H9 (cell line): Measurements from ENCODE around the gene SCD5. TPM values are rescaled to one million over a fixed set of nuclear protein-coding genes. Genes with fewer than 3 reads are reported as not detected.

Experiments
- DNase-seq: peaks from one replicate; pipeline ENCODE4 v3.0.0-alpha.2; 2017
- H2AFZ ChIP-seq: one replicate; pipeline ENCODE4 v1.6.1; 2013; ENCODE audit warnings: mild to moderate bottlenecking, low read length, control low read depth, moderate library complexity
- H2AK5ac ChIP-seq: 2 replicates; pipeline ENCODE4 v1.6.1; 2013; ENCODE audit warnings: low read length, control low read depth, mixed read lengths; ENCODE audit not compliant: insufficient read length
- H2BK120ac ChIP-seq: one replicate; pipeline ENCODE4 v1.6.1; 2013; ENCODE audit warnings: low read depth, mild to moderate bottlenecking, low read length, control low read depth, inconsistent platforms; ENCODE audit not compliant: poor library complexity, severe bottlenecking
- H2BK12ac ChIP-seq: 2 replicates; pipeline ENCODE4 v1.6.1; 2013; ENCODE audit warnings: low read length, control low read depth, mixed read lengths, low read depth; ENCODE audit not compliant: insufficient read length
- H2BK15ac ChIP-seq: 2 replicates; pipeline ENCODE4 v1.6.1; 2013; ENCODE audit warnings: low read depth, low read length, control low read depth
- H2BK20ac ChIP-seq: one replicate; pipeline ENCODE4 v1.6.1; 2013; ENCODE audit warnings: low read depth, mild to moderate bottlenecking, low read length, control low read depth, inconsistent platforms; ENCODE audit not compliant: poor library complexity, severe bottlenecking
- H2BK5ac ChIP-seq: 2 replicates; pipeline ENCODE4 v1.6.1; 2013; ENCODE audit warnings: low read length, control low read depth, mixed read lengths; ENCODE audit not compliant: insufficient read length
- H3K14ac ChIP-seq: 2 replicates; pipeline ENCODE4 v1.6.1; 2013; ENCODE audit warnings: low read length, control low read depth; ENCODE audit not compliant: insufficient read depth
- H3K18ac ChIP-seq: 2 replicates; pipeline ENCODE4 v1.6.1; 2013; ENCODE audit warnings: low read depth, mild to moderate bottlenecking, mixed read lengths, low read length, control low read depth; ENCODE audit not compliant: insufficient read length
- H3K23ac ChIP-seq: 2 replicates; pipeline ENCODE4 v1.6.1; 2013; ENCODE audit warnings: low read length, control low read depth, mixed read lengths, low read depth; ENCODE audit not compliant: insufficient read length
- H3K23me2 ChIP-seq: 2 replicates; pipeline ENCODE4 v1.6.1; 2013; ENCODE audit warnings: low read depth, mild to moderate bottlenecking, mixed read lengths, low read length, control low read depth; ENCODE audit not compliant: insufficient read length, poor library complexity, severe bottlenecking
- H3K27ac ChIP-seq: 2 replicates; pipeline ENCODE4 v1.5.1; 2013; ENCODE audit warnings: low read length, control low read depth, mixed read lengths, low read depth; ENCODE audit not compliant: insufficient read length
- H3K27me3 ChIP-seq: 2 replicates; pipeline ENCODE4 v1.6.1; 2013; ENCODE audit warnings: low read length, control low read depth, inconsistent platforms; ENCODE audit not compliant: insufficient read depth
- H3K4ac ChIP-seq: 2 replicates; pipeline ENCODE4 v1.6.1; 2013; ENCODE audit warnings: low read depth, mild to moderate bottlenecking, control low read depth, inconsistent platforms, low read length, moderate library complexity
- H3K4me1 ChIP-seq: 2 replicates; pipeline ENCODE4 v1.6.1; 2013; ENCODE audit warnings: low read length, control low read depth, inconsistent platforms; ENCODE audit not compliant: insufficient read depth
- H3K4me2 ChIP-seq: 2 replicates; pipeline ENCODE4 v1.6.1; 2013; ENCODE audit warnings: low read length, control low read depth, mixed read lengths; ENCODE audit not compliant: insufficient read length, insufficient read depth
- H3K56ac ChIP-seq: 2 replicates; pipeline ENCODE4 v1.6.1; 2013; ENCODE audit warnings: low read depth, mild to moderate bottlenecking, mixed read lengths, low read length, control low read depth; ENCODE audit not compliant: insufficient read length
- H3K79me1 ChIP-seq: 2 replicates; pipeline ENCODE4 v1.6.1; 2013; ENCODE audit warnings: low read depth, mild to moderate bottlenecking, moderate library complexity, low read length, control low read depth, inconsistent platforms; ENCODE audit not compliant: insufficient read depth, poor library complexity, severe bottlenecking
- H3K79me2 ChIP-seq: 2 replicates; pipeline ENCODE4 v1.6.1; 2013; ENCODE audit warnings: low read length, control low read depth, inconsistent platforms; ENCODE audit not compliant: insufficient read depth
- H3K9ac ChIP-seq: 2 replicates; pipeline ENCODE4 v1.6.1; 2013; ENCODE audit warnings: low read length, control low read depth, mixed read lengths; ENCODE audit not compliant: insufficient read length; ENCODE audit errors: extremely low read depth
- H3K9me3 ChIP-seq: one replicate; pipeline ENCODE4 v1.6.1; 2013; ENCODE audit warnings: low read depth, low read length, inconsistent platforms; ENCODE audit not compliant: control insufficient read depth
- H3T11ph ChIP-seq: one replicate; pipeline ENCODE4 v1.6.1; 2013; ENCODE audit warnings: mild to moderate bottlenecking, low read length, control low read depth, inconsistent platforms
- H4K20me1 ChIP-seq: one replicate; pipeline ENCODE4 v1.6.1; 2013; ENCODE audit not compliant: control insufficient read depth, insufficient read length, insufficient read depth
- H4K5ac ChIP-seq: 2 replicates; pipeline ENCODE4 v1.6.1; 2013; ENCODE audit warnings: low read depth, mild to moderate bottlenecking, mixed read lengths, low read length, control low read depth; ENCODE audit not compliant: insufficient read length
- H4K8ac ChIP-seq: replicated peaks from 2 replicates; pipeline ENCODE4 v1.6.1; 2013; ENCODE audit warnings: low read length, control low read depth, mixed read lengths, low read depth; ENCODE audit not compliant: insufficient read length
- H4K91ac ChIP-seq: 2 replicates; pipeline ENCODE4 v1.6.1; 2013; ENCODE audit warnings: low read depth, mild to moderate bottlenecking, moderate library complexity, mixed read lengths, low read length, control low read depth; ENCODE audit not compliant: insufficient read length
- H3K27ac Mint-ChIP-seq, 3 experiments: 2 replicates in 2 of 3; 3 replicates in 1 of 3; pipeline ENCODE4 v1.8.0; 2020 to 2021; ENCODE audit warnings: mixed read lengths in 3 of 3, mild to moderate bottlenecking in 1 of 3, moderate library complexity in 1 of 3
- H3K27me3 Mint-ChIP-seq: 2 replicates; pipeline ENCODE4 v1.8.0; 2021; ENCODE audit warnings: low read depth, mild to moderate bottlenecking, moderate library complexity, mixed read lengths
- H3K36me3 Mint-ChIP-seq, 3 experiments: 2 replicates in 2 of 3; 3 replicates in 1 of 3; pipeline ENCODE4 v1.8.0; 2020 to 2021; ENCODE audit warnings: low read depth in 3 of 3, mixed read lengths in 3 of 3; ENCODE audit not compliant: insufficient read depth in 1 of 3
- H3K4me1 Mint-ChIP-seq, 2 experiments: 2 replicates each; pipeline ENCODE4 v1.8.0; 2020; ENCODE audit warnings: mixed read lengths in 2 of 2
- H3K4me3 Mint-ChIP-seq, 2 experiments: 2 replicates in 1 of 2; 3 replicates in 1 of 2; pipeline ENCODE4 v1.8.0; 2020 to 2021; ENCODE audit warnings: mild to moderate bottlenecking in 2 of 2, mixed read lengths in 2 of 2, moderate library complexity in 1 of 2
- H3K9me3 Mint-ChIP-seq, 2 experiments: 2 replicates in 1 of 2; 3 replicates in 1 of 2; pipeline ENCODE4 v1.8.0; 2020; ENCODE audit warnings: mild to moderate bottlenecking in 2 of 2, mixed read lengths in 2 of 2, moderate library complexity in 1 of 2
- CTCF ChIP-seq: fragments of 200-600 bp; sonication (generic); conservative IDR thresholded peaks from 3 replicates; pipeline ENCODE4 v1.8.0; 2021; ENCODE audit warnings: antibody characterized with exemption, mild to moderate bottlenecking
- WGBS: extraction: QIAGEN DNeasy Blood & Tissue Kit; methylation state at CpG from one replicate; pipeline ENCODE4 v1.1.7; 2013; ENCODE audit warnings: missing lambda C conversion rate, low lambda C conversion rate, mixed read lengths; ENCODE audit not compliant: insufficient read length; ENCODE audit errors: extremely low coverage; 5-methylcytosine and 5-hydroxymethylcytosine counted together
- total RNA-seq: library from RNA; stranded (reverse); gene quantifications from 2 replicates; pipeline ENCODE4 v1.2.1, GENCODE V29; 2021

Gene SCD5
- total RNA-seq, 1 experiment from 2014 or later, result 0.68 TPM

- DNase-seq, result no peak
- Histone ChIP-seq H3K4me2 (no peak overlapping the region), H4K5ac (no peak overlapping the region), H3K79me2 (no peaks in the 10 kb centered on the region), H2BK5ac (no peak overlapping the region), H2AK5ac (no peak overlapping the region), H3K4ac (no peak overlapping the region), H2AFZ (no peak overlapping the region), H3K23me2 (no peaks in the 10 kb centered on the region), H3K27me3 (no peaks in the 10 kb centered on the region), H4K8ac (no peak overlapping the region), H4K91ac (no peak overlapping the region), H2BK15ac (no peak overlapping the region), H4K20me1 (no peaks in the 10 kb centered on the region), H2BK12ac (no peak overlapping the region), H3T11ph (no peak overlapping the region), H3K9ac (no peak overlapping the region), H3K4me1 (peaks cover 2% of the 10 kb centered on the region; the same call in 1 of the 2 replicates), H3K27ac (no peak overlapping the region), H2BK20ac (no peak overlapping the region), H2BK120ac (no peak overlapping the region), H3K23ac (no peak overlapping the region), H3K79me1 (no peaks in the 10 kb centered on the region), H3K14ac (no peak overlapping the region), H3K56ac (no peak overlapping the region), H3K18ac (no peak overlapping the region), H3K9me3 (no peaks in the 10 kb centered on the region)
- Mint-ChIP-seq H3K36me3 (no peaks in the 10 kb centered on the region), H3K27me3 (peaks cover 6% of the 10 kb centered on the region), H3K27ac (no peak overlapping the region), H3K4me3 (no peak overlapping the region), H3K9me3 (no peaks in the 10 kb centered on the region), H3K4me1 (peaks cover 5 to 6% of the 10 kb centered on the region in 2 experiments)
- WGBS, result no CpG with 5 or more reads among the region's 4 CpGs
- no peak for TF ChIP-seq CTCF
Measured at GRCh38 chr4:82678051-82678450, 120.5 kb downstream of the SCD5 start.
